Measurements from ENCODE around the gene DYNC1I1.
A peak's percentile ranks its signal among the peaks of the same experiment; 100 is the strongest.

The DYNC1I1 gene

GRCh38 chr7:96034940-96035727, 262.8 kb downstream of the DYNC1I1 start:
- no peak for DNase-seq

DNA sequence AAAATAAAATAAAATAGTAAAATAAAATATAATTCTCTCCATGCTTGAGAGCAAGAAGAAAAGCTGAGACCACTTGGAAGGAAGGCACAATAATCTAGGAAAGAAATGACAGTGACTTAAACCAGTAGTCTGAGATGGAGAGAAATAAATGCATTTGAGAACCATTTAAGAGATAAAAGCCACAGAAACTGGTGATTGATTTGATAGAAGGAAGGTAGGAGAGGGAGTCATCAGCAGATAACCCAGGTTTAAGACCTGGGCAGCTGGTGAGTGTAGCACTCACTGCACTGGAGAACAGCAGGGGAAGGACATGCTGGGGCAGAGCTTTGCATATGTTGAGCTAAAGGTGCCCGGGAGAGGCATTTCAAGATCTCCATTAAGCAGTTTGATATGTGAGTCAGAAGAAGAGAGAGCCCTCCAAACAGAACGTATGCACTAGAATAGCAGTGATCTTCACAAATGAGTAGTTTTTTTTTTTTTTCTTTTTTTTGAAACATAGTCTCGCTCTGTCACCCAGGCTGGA, 268.0 kb downstream of the DYNC1I1 start:
- no peak for DNase-seq

- DNase-seq, result no peak
These were observed 268.8 kb downstream of the DYNC1I1 start for GRCh38 chr7:96041171-96041570.

DNA sequence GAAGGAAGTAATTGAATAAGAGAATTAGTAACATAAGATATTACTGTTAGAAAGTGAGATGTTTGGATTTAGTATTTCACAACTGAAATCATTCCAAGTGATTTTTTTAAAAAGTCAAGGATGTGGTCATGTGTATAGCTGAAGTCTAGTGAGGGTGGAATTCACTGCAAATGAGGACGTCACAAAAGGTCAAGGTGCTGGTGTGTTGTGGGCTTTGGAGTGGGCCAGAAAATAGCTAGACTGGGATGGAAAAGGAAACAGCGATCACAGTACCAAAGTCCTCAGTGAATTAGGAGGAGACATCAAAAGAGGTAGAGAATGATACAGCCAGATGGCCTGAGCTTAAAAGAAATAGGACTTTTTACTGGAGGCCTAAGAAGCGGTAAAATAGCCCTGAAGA, 272.8 kb downstream of the DYNC1I1 start:
- DNase-seq, result no peak

DNA sequence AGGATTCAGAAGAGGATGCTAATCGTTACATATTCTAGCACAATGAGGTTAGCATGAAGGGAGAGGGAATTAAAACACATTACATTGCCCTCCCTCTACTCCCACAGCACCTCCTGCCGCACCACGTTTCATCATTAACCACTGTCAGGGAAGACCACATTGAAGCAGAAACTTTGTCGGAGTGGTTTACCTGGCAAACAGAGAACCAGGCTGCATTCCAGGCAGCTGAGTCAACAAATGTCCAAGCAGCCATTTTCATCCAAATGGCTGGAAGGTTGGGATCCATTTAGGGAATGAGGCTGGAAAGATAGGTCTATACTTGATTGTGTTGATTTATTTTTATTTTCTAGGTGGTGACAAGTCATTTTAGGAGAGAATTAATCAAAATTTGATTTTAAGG, 273.6 kb downstream of the DYNC1I1 start:
- DNase-seq, result no peak

- DNase-seq, result no peak
These were observed 279.9 kb downstream of the DYNC1I1 start for GRCh38 chr7:96052289-96052688.

DNA sequence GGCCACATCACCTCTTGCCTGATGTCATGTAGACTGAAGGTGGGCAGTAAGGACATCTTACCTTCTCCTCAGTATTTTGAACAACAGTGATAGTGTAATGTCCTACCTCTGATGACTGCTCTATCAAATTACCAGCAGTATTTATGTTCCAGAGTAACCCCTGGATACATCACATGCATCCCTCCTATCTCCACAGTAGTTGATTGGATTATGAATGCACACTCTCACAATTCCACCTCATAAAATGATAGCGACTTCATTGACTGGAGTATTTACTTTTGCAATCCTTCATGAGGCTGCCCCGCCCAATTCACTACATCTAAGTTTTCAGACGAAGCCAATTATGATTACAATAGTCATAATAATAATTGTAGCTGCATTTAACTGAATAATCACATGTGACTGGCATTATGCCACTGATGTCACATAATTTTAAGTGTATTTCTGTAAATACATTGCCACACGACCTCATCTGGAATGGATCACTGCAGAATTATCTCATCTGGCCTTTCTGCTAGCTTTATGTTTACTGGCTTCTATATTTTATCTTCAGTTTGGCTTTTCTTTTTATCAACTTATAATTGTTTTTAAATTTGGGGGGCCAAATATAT, 280.6 kb downstream of the DYNC1I1 start:
- DNase-seq, result no peak

- DNase-seq, result no peak
These were observed 283.4 kb downstream of the DYNC1I1 start for GRCh38 chr7:96055717-96056116.

- DNase-seq, result no peak
These were observed 286.7 kb downstream of the DYNC1I1 start for GRCh38 chr7:96059075-96059474.

- no peak for DNase-seq
These were observed 288.7 kb downstream of the DYNC1I1 start for GRCh38 chr7:96061009-96061408.

DNA sequence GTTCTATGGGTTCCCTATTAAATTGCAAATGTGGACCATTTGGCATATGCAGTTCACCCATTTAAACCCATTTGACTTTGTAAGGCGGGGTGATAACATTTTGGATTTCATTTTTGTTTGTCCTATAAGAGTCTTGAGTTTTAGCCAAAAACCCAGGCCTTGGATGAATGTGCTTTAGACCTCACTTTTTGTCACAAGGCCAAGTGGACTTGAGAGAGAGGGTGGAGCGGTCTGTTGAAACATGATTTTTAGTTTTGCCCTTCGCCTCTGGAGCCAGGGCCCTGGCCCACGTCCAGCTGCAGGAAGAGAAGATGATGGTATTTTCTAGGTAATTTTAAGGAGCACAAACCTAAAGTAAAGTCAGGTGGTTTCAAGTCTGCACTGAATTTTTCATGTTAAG, 289.5 kb downstream of the DYNC1I1 start:
- DNase-seq, result no peak

GRCh38 chr7:96067321-96067720, 295.0 kb downstream of the DYNC1I1 start:
- DNase-seq, result no peak

DNA sequence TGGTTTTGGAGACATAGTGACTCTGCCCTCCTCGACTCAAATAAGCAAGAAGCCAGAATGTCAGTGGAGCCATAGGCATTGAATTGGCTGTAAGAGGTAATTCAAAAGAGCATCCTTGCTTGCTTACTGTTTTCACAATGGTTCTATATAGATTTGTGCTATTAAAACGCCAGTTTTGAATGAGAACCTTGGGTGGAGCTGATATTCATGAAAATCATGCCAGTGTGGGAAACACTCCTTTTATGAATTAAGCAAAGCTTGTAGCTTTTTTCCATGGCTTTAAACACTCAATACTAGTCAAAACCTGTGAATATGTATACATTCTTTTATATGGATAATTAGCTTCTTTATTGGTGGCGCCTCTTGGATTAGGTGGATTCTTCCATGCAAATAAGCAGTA, 297.0 kb downstream of the DYNC1I1 start:
- DNase-seq, result no peak

- DNase-seq, result no peak
These were observed 302.5 kb downstream of the DYNC1I1 start for GRCh38 chr7:96074871-96075270.

GRCh38 chr7:96075510-96076349, 303.4 kb downstream of the DYNC1I1 start:
- peak in 5 of 6 experiments; percentile 15 to 47 (median 22) for DNase-seq

GRCh38 chr7:96076350-96076707, 304.0 kb downstream of the DYNC1I1 start:
- DNase-seq, result no peak

DNA sequence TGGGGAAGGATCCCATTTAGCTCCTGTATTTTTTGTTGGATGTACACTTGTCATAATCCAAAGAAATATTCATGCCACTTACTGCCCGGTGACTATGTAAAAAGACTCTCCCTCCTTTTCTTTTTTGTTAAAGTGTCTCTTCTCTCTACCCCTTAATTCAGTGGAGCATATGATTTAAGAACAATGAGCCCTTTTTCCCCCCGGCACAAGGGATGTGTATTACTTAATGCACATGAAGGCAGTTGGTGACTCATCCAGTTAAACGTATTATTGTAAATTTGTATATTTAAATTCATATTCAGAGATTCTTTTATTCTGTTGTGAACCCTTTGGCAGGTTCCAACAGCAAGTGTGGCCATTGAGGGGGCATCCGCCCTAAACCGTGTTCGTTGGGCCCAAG, 307.7 kb downstream of the DYNC1I1 start:
- DNase-seq, result no peak

DNA sequence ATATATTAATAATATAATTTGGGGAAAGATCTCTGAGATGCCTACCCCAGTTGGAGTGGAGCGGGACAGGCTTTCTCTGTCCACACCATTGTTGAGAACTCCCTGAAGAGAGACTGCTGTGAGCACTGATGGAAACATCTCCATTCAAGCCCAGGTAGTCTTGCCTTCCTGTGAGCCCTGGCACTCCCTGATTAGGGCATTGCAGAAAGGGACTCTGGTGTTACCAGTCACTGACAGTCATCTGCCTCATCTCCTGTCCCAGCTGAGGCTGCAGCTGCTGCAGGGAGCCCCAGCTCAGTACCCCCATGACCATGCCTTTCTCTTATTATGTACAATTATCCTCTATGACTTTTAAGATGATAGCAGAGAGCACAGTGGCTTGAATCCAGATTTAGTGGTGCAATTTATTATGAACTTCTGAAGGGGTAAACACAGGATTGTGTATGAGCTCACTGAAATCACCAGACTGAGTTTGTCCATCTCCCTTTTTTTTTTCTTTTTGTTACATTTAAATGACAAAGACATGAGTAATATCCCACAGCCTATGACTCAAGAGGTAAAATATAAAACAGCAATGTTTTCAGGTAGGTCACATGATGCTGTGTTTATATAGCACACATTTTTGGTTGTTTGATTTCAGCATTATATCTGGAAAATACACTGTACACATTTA, 312.7 kb downstream of the DYNC1I1 start:
- DNase-seq, result no peak

- DNase-seq, result no peak
These were observed 313.6 kb downstream of the DYNC1I1 start for GRCh38 chr7:96085953-96086352.

DNA sequence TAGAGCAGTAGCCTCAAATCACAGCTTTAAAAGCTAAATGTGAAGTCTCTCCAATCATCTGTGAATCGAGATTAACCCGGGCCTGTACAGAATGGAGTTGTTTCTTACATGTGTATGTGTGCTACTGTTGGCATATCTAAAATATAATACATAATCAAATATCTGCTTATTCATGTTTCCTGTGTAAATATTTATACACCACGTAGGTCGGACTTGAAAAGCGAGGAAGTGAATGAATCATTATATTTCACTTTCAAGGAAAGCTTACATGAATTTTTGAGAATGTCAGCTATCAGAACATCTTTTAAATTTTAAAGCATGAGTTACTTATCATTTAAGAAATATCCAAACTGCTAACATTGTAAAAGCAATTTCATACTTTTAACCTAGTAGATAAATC, 316.2 kb downstream of the DYNC1I1 start:
- DNase-seq, result no peak

GRCh38 chr7:96089511-96089910, 317.2 kb downstream of the DYNC1I1 start:
- DNase-seq, result no peak

- no peak for DNase-seq
These were observed 318.4 kb downstream of the DYNC1I1 start for GRCh38 chr7:96090756-96091155.

DNA sequence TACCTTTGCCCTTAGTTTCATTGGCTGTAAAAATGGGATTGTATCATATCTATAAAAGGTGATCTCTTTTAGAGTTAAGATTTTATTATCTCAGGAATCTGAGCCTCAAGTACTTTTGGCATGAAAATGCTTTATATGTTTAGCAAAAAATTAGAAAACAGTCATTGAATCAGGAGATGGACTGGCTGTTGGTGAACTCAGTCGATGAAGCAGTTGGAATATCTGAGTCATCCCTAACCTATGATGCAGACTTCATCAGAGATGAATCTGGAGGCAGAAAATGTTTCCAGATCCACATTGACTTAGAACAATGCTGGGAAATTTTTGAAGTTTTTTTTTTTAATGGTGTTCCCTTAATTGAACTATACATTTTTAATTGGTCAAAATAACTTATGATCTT, 321.1 kb downstream of the DYNC1I1 start:
- no peak for DNase-seq

All from stimulated activated naive CD4-positive, alpha-beta T cell (primary cell).